HEK293T (cell line): ENCODE data around the gene ZNF609.
"Not testable (repeated sequence)": the region's sequence is repeated elsewhere in the genome, so short reads cannot be mapped to it uniquely, and the experiment has no call there.

Source experiments
- CTCF ChIA-PET: fragments of 350-600 bp; formaldehyde crosslinking; extraction: SDS; loops from one replicate; lab custom pipeline; 2021; ENCODE audit warnings: antibody characterized with exemption, inconsistent platforms; lab: Yijun Ruan, JAX
- POLR2A ChIA-PET: fragments of 350-600 bp; formaldehyde crosslinking; extraction: SDS; loops from one replicate; lab custom pipeline; 2020; ENCODE audit warnings: antibody characterized with exemption, inconsistent platforms; lab: Yijun Ruan, JAX
- DNase-seq: peaks from one replicate; pipeline ENCODE4 v3.0.0; 2012; ENCODE audit warnings: mixed read lengths; ENCODE audit errors: extremely low spot score
- ARNT ChIP-seq: fragments of 450-650 bp; IDR thresholded peaks from 2 replicates; pipeline ENCODE4 v1.6.1; 2017; ENCODE audit warnings: mild to moderate bottlenecking
- BHLHE40 ChIP-seq: fragments of 450-650 bp; IDR thresholded peaks from 2 replicates; pipeline ENCODE4 v1.6.1; 2016; ENCODE audit warnings: mild to moderate bottlenecking, moderate library complexity, borderline replicate concordance
- CTBP1 ChIP-seq: fragments of 450-650 bp; IDR thresholded peaks from 2 replicates; pipeline ENCODE4 v1.6.1; 2016; ENCODE audit warnings: borderline replicate concordance
- ELF4 ChIP-seq: fragments of 450-650 bp; IDR thresholded peaks from 2 replicates; pipeline ENCODE4 v1.6.1; 2017; ENCODE audit warnings: antibody characterized with exemption
- FOXA1 ChIP-seq: fragments of 450-650 bp; IDR thresholded peaks from 2 replicates; pipeline ENCODE4 v1.6.1; 2016; ENCODE audit warnings: mild to moderate bottlenecking
- FOXK2 ChIP-seq: fragments of 450-650 bp; IDR thresholded peaks from 2 replicates; pipeline ENCODE4 v1.6.1; 2016; ENCODE audit warnings: mild to moderate bottlenecking
- FOXM1 ChIP-seq: fragments of 450-650 bp; IDR thresholded peaks from 2 replicates; pipeline ENCODE4 v1.6.1; 2017; ENCODE audit warnings: mild to moderate bottlenecking, borderline replicate concordance
- HDGF ChIP-seq: fragments of 450-650 bp; IDR thresholded peaks from 2 replicates; pipeline ENCODE4 v1.6.1; 2017; ENCODE audit warnings: antibody characterized with exemption, borderline replicate concordance
- L3MBTL2 ChIP-seq: fragments of 450-650 bp; conservative IDR thresholded peaks from 2 replicates; pipeline ENCODE4 v1.6.1; 2016; ENCODE audit warnings: mild to moderate bottlenecking
- LEF1 ChIP-seq: fragments of 450-650 bp; IDR thresholded peaks from 2 replicates; pipeline ENCODE4 v1.6.1; 2017; ENCODE audit warnings: mild to moderate bottlenecking, borderline replicate concordance
- NFRKB ChIP-seq: fragments of 450-650 bp; IDR thresholded peaks from 2 replicates; pipeline ENCODE4 v1.6.1; 2016; ENCODE audit warnings: mild to moderate bottlenecking, moderate library complexity
- SP1 ChIP-seq: fragments of 450-650 bp; IDR thresholded peaks from 2 replicates; pipeline ENCODE4 v1.6.1; 2017
- SUZ12 ChIP-seq: fragments of 450-650 bp; IDR thresholded peaks from 2 replicates; pipeline ENCODE4 v1.6.1; 2016; ENCODE audit warnings: mild to moderate bottlenecking
- TARDBP ChIP-seq: fragments of 450-650 bp; IDR thresholded peaks from 2 replicates; pipeline ENCODE4 v1.6.1; 2016
- ZNF384 ChIP-seq: fragments of 450-650 bp; IDR thresholded peaks from 2 replicates; pipeline ENCODE4 v1.6.1; 2016
- TF ChIP-seq, protein P1 (sequence below): fragments of 450-650 bp; IDR thresholded peaks from 2 replicates; pipeline ENCODE4 v1.6.1; 2016

The ZNF609 gene

DNA sequence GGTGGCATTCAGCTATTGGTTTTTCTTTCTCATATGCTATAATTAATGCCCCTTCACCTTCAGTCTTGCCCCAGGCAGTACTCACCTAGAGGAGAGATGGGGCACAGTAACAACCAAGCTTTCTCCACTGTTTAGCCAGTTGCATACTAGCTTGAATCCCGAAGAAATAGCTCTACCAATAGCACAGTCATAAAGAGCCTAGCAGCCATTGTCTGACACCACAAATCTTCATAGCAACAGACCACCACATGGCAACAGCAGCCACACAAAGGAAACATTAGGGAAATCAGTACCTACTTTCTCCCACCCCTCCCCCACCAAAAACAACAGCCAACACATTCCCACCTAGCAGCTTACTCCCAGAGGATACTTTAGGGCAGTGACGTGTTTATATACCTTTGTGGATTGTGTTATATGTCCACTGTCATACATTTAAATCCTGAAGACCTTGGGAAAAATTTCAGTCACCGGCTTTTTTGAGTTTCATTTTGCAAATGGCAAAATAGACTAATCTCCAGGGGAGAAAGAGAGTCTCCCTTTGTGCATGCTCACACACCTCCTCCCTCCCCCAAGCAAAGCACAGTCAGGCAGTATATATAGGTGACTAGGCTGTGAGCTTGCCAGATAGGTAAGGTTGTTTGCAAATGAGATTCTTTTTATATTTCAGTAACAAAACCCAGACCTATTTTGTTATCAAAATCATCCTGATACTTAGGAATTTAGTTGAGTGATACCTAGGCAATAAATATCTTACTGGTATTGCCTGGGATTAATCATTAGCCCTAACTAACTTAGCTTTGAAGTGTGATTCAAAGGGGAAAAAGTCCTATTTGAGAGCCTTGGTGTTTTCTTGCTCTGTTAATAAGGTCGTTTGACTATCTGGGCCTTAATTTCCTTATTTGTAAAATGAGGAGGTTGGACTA is 174.5 kb downstream of the ZNF609 start:
- CTCF ChIA-PET, result interaction anchor here (1.5 kb wide), 1 partner anchor 19 kb away, joined by 5 read pairs; no protein-coding TSS in a partner anchor
- DNase-seq, result peak; percentile 14
- POLR2A ChIA-PET, result interaction anchor here (1.1 kb wide), 1 partner anchor 24 kb away, joined by 3 read pairs; no protein-coding TSS in a partner anchor
- TF ChIP-seq HDGF (no peak), ARNT (no peak), LEF1 (no peak)

DNA sequence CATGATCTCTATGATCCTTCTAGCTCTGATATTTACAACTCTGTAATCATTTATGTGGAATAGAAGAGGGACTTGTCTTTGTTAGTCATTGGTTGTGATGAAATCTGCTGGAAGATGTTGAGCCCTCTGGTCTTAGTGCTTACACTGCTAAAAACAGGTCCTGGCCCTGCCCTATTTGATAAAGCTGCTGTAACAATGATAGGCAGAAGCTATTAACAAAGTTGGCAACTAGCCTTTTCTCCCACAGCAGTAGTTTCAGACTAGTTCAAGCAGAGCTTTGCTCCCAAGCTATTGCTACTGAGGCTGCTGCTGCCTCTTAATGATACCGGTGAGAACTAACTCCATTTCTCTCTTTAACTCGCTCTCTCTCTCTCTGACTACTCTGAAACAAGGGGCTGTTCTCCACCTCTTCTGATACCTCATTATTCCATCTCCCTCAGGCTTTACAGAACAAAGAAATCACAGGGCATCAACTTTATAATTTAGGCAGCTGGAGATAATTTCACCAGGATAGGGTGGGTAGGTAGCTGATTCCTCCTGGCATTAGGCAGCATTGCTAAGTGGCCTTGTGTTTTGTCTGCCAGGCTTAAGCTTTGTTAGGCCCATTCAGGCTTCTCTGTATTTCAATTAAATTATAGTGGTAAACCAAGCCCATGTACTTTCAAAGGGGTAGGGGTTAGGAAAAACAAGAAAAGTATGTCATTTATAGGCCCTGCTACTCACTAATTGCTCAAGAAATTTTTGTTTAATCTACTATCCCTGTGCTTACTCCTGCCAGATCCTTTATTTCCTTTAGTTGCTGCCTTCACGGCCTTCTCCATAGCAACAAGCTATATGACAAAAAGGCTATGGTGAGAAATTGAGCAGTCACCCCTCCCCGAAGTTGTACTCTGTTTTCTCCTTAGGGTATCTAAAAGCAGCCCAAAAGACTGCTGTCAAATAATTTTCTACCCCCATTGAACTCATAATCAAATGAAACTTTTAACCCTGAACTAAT is 175.4 kb downstream of the ZNF609 start:
- ChIA-PET CTCF (interaction anchor here (1.5 kb wide), 1 partner anchor 18 kb away, joined by 5 read pairs; no protein-coding TSS in a partner anchor), POLR2A (interaction anchor here (1.1 kb wide), 1 partner anchor 25 kb away, joined by 3 read pairs; no protein-coding TSS in a partner anchor)
- no peak for TF ChIP-seq FOXM1
- TF ChIP-seq ZNF384, result no peak
- TF ChIP-seq LEF1, result no peak
- TF ChIP-seq, protein P1, sequence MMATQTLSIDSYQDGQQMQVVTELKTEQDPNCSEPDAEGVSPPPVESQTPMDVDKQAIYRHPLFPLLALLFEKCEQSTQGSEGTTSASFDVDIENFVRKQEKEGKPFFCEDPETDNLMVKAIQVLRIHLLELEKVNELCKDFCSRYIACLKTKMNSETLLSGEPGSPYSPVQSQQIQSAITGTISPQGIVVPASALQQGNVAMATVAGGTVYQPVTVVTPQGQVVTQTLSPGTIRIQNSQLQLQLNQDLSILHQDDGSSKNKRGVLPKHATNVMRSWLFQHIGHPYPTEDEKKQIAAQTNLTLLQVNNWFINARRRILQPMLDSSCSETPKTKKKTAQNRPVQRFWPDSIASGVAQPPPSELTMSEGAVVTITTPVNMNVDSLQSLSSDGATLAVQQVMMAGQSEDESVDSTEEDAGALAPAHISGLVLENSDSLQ, result no peak
- no peak for TF ChIP-seq FOXK2
- no peak for TF ChIP-seq HDGF
- no peak for TF ChIP-seq CTBP1
- no peak for TF ChIP-seq NFRKB
- no peak for TF ChIP-seq L3MBTL2
- no peak for TF ChIP-seq ELF4
- TF ChIP-seq TARDBP, result no peak
- TF ChIP-seq FOXA1, result no peak
- no peak for TF ChIP-seq ARNT
- no peak for TF ChIP-seq BHLHE40
- DNase-seq, result no peak

DNA sequence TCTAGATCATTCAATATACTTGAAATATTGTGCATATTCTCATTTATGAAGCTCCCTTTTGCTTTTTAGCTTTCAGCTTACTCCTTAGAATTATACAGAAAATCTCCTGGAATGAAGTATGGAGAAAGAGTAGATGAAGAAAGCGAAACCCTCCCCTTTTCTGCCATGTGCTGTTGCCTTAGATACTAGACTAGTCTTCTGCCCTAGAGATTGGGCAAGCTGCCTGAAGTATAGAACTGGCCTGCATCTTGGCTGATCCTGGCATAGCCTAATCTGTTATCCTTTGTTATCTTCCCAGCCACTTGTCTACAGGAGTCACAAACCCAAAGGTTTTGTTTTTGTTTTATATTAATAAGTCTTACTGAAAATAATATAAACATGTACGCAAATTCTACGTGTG is 176.2 kb downstream of the ZNF609 start:
- POLR2A ChIA-PET, result no interaction called here
- CTCF ChIA-PET, result interaction anchor here (1.5 kb wide), 1 partner anchor 17 kb away, joined by 5 read pairs; no protein-coding TSS in a partner anchor
- DNase-seq, result no peak
- no peak for TF ChIP-seq SP1
- no peak for TF ChIP-seq SUZ12
- no peak for TF ChIP-seq CTBP1
- TF ChIP-seq, protein P1, result no peak

DNA sequence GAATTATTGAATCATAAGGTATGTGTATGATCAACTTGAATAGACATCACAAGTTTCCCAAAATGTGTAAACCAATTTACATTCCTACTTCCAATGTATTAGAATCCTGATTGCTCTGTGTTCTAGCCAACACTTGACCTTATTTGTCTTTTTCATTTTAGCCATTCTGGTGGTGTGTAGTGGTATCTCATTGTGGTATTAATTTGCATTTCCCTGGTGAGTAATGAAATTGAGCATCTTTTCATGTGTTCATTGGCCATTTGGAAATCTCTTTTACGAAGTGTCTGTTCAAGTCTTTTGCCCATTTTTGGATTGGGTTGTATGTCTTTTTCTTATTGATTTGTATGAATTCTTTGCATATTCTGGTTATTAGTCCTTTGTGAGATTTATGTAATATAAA is 177.0 kb downstream of the ZNF609 start:
- TF ChIP-seq CTBP1 (no peak), BHLHE40 (no peak), LEF1 (no peak), SP1 (no peak), SUZ12 (no peak), L3MBTL2 (no peak), NFRKB (no peak)
- TF ChIP-seq, protein P1, result no peak
- no peak for DNase-seq
- POLR2A ChIA-PET, result no interaction called here
- CTCF ChIA-PET, result no interaction called here

DNA sequence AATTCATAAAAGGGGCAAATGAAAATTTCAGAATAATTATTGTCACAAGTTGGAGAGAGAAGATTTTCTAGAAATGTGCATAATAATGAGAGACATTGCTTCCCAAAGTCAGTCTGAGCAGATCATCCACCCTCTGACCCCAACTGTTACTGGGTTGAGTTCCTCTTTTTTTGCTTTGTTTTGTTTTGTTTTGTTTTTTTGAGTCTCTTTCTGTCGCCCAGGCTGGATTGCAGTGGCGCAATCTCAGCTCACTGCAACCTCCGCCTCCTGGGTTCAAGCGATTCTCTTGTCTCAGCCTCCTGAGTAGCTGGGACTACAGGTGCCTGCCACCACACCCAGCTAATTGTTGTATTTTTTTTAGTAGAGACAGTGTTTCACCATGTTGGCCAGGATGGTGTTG is 179.4 kb downstream of the ZNF609 start:
- POLR2A ChIA-PET, CTCF ChIA-PET, DNase-seq: not testable (repeated sequence)

DNA sequence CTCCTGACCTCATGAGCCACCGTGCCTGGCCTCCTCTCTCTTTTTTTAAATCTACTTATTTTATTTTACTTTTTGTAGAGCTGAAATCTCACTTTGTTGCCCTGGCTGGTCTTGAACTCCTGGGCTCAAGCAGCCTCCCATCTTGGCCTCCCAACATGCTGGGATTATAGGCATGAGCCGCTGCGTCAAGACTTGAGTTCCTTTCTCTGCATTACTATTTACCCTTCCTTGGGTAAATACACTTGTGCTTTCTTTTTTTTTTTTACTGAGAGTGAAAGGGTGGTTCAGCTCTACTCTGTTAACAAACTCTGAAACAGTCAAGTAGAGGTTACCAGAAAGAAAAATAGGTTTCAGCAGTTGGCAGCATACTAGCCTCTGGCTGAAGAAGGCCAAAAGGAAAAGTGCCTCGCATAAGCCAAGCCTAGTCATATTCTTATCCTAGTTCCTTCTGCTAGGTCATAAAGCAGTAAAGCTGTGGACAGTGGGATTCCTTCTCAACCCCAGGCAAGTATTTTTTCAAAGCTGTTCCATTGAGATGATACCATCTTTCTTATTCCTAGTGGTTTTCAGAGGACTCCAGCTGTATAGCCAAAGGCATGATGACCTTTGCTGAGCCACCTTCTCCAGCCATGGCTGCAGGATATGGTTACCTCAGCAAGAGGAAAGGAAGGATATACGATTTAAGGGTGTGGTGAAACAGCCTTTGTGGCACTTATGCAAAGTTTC is 179.9 kb downstream of the ZNF609 start:
- ChIA-PET CTCF (no interaction called here), POLR2A (no interaction called here)
- no peak for DNase-seq
- TF ChIP-seq CTBP1, result no peak
- TF ChIP-seq NFRKB, result no peak
- no peak for TF ChIP-seq BHLHE40
- no peak for TF ChIP-seq ZNF384
- TF ChIP-seq FOXM1, result no peak
- TF ChIP-seq SP1, result no peak
- TF ChIP-seq FOXK2, result no peak
- TF ChIP-seq ARNT, result no peak
- TF ChIP-seq FOXA1, result no peak
- no peak for TF ChIP-seq TARDBP
- TF ChIP-seq LEF1, result no peak
- TF ChIP-seq SUZ12, result no peak
- TF ChIP-seq ELF4, result no peak
